ENCODE measurements around the gene HECTD2.
"Not testable (repeated sequence)": the region's sequence is repeated elsewhere in the genome, so short reads cannot be mapped to it uniquely, and the experiment has no call there.

The HECTD2 gene

GRCh38 chr10:91477236-91477635 is 67.1 kb downstream of the HECTD2 start:
- no peak for DNase-seq

DNA sequence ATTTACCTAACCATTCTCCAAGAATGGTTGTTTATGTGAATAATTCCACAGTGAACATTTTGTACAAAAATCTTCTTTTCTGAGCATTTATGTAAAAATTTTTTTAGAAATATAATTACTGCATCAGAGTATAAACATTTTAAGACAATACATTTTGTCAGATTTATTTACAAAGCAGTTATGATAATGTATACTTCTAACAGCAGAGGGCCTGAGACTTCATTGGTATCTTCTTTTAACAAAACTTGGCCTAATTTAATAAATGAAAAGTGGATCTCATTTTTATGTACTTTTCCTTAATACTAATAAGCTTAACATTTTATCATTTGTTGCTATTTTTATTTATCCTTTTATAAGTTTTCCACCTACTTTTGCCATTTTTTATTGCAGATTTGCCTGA is 69.4 kb downstream of the HECTD2 start:
- DNase-seq, result no peak

GRCh38 chr10:91487911-91488582 is 77.9 kb downstream of the HECTD2 start:
- no peak for DNase-seq

- DNase-seq, result no peak
Measured at GRCh38 chr10:91493313-91493712, 83.2 kb downstream of the HECTD2 start.

DNA sequence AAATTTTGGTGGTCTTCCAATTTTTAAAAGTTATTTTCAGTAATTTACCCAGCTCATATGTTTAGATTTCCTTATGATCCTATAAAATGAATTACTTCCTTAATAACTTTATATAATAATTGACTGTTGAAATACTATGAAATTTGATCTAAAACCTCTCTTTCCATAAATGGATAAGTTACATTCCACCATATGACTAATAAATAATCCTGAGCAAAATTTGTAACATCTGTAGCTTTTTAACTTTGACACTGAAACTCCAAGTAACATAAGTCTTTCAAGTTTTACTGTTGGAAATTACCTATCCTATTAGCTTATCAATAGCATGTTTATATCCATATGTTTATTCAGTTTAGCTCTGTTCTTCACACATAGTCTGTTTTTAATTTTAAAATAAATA is 85.3 kb downstream of the HECTD2 start:
- no peak for DNase-seq

DNA sequence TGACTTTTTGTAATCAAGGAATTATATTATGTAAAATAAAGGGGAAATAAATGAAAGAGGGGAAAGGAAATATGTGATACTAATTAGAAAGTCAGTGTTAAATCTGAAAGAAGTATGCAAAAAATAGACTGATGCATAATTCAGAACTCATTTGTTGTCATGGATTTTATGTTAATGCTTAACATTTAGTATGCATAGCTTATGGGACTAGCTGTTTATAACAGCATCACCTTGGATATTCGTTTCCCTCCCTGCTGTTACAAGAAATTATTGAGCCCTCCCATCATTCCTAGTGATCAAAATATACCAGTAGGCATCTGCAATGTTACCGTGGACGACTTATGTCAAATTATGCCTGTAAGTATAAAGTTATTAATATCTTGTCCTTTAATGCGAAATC is 85.9 kb downstream of the HECTD2 start:
- DNase-seq, result no peak

- no peak for DNase-seq
Measured at GRCh38 chr10:91511549-91512330, 101.6 kb downstream of the HECTD2 start.

DNA sequence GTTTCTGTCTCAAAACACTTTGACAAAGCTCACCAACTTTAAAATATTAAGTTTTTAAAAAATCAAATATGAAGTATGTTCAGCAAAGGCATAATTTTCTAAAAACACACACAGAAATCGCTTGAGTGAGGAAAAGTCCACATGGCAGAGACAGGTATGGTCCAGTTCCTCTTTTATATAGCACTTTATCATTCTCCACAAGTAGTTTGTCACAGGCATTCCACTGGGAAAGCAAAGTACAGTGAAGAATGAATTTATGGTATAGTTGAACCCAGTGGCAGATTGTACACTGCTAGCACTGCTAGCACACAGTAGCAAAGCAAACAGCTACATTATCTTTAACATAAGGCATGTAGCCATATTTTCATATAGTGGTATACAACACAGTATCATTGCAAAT is 102.3 kb downstream of the HECTD2 start:
- no peak for DNase-seq

GRCh38 chr10:91513598-91514424 is 103.7 kb downstream of the HECTD2 start:
- no peak for DNase-seq

GRCh38 chr10:91514787-91515186 is 104.6 kb downstream of the HECTD2 start:
- no peak for DNase-seq

GRCh38 chr10:91517394-91517793 is 107.2 kb downstream of the HECTD2 start:
- DNase-seq, result no peak

DNA sequence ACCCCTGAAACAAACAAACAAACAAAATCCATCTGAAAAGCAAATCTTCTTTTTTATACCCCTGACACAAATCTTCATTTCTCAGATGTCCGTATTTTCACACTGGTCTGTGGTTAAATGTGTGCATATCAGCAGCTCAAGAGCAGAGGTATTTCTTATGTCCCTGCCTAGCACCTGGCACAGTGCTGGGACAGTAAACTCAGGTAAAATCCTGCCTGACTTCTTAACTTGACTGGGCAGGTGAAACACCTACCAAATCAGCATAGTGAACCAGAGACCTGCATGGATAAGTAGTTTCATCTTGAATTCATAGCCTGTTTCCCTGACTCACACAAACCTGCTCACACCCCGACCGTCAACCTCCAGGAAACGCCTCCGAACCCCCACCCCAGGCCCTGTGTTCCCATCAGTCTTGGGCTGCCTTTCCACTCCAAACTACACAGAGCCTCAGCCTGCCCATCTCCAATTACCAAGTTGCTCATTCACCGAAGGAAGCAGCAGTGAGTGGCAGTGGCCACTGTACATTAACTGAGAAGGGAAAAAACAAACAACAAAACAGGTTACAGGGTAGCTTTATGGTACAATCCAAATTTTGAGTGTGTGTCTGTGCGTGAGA is 109.9 kb downstream of the HECTD2 start:
- DNase-seq, result no peak

- no peak for DNase-seq
Measured at GRCh38 chr10:91520661-91521060, 110.5 kb downstream of the HECTD2 start.

GRCh38 chr10:91521439-91521838 is 111.3 kb downstream of the HECTD2 start:
- DNase-seq, result no peak

- no peak for DNase-seq
Measured at GRCh38 chr10:91525896-91526712, 116.0 kb downstream of the HECTD2 start.

DNA sequence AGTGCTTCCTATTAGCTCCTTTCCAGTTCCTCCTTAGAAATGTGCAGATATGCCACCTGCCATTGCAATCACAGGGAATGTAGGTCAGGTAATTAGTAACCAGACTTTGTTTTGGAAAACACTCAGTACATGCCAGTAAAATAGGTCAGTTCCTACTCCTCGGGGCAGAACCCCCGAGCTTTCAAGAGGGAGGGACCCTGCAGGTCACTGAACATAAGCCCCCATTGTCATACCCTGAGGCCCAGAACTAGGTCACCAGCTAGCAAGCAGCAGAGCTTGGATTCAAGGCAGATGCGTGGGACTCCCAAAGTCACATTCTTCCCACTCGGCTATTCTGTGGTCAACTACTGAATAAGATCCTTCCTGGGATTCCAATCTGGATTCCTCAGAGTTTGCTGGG is 117.9 kb downstream of the HECTD2 start:
- DNase-seq, result no peak

- no peak for DNase-seq
Measured at GRCh38 chr10:91528768-91529167, 118.6 kb downstream of the HECTD2 start.

DNA sequence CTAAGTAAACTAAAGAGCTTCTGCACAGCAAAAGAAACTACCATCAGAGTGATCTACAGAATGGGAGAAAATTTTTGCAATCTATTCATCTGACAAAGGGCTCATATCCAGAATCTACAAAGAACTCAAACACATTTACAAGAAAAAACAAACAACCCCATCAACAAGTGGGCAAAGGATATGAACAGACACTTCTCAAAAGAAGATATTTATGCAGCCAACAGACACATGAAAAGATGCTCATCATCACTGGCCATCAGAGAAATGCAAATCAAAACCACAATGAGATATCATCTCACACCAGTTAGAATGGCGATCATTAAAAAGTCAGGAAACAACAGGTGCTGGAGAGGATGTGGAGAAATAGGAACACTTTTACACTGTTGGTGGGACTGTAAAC is 124.6 kb downstream of the HECTD2 start:
- not testable (repeated sequence) for DNase-seq

DNA sequence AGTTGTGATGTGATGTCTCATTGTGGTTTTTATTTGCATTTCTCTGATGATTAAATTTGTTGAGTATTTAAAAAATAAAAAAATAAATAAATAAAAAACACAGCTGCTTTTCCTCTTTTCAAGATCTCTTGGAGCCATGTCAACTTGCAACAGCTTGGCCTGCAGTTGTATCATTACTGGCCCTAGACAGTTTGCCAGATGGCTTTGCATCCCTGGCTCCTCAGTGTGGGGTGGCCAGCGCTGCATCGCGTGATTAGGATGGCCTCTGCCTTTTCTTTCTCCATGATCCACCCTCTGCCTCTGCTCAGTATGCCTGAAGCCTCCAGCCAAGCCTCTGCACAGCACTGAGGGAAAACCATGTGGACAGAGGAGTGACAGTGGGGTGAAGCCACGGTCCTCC is 126.0 kb downstream of the HECTD2 start:
- DNase-seq, result no peak

DNA sequence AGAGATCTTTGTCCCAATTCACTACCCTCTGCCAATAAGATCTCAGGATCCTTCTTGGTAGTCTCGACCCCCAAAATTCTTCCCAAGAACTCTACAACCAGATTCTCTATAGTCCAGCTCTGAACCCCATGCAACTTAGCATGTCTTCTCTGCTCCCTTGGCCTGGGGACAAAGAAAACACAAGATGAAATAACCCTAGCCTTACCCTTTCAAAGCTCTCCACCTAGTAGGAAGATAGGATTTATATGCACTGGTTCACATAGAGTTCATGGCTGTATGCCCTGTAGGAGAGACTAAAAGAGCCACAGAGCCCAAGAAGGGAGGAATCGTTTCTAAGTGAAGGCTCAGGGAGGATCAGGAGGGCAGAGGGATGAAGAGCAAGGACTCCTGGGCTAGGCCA is 126.6 kb downstream of the HECTD2 start:
- no peak for DNase-seq

GRCh38 chr10:91537614-91538383 is 127.7 kb downstream of the HECTD2 start:
- DNase-seq, result no peak

- no peak for DNase-seq
Measured at GRCh38 chr10:91539930-91540329, 129.8 kb downstream of the HECTD2 start.

Data from activated T-cell treated with anti-CD3 and anti-CD28 coated beads for 4 hours (primary cell).